ENCODE measurements around the gene ARFGAP2. TPM values are rescaled to one million over a fixed set of nuclear protein-coding genes. Genes with fewer than 3 reads are reported as not detected.
A peak's percentile ranks its signal among the peaks of the same experiment; 100 is the strongest.

ARFGAP2 gene
- 78.7 TPM for total RNA-seq (ENCODE audit: unreplicated experiment)
- long read RNA-seq, transcript ARFGAP2-205 (16 exons, 2,976 nt) = major isoform, 60 of 77 reads
- long read RNA-seq, partial matches to known transcripts = 3 of 77 reads
- long read RNA-seq, other reads (novel, unspliced or antisense) = 14 of 77 reads

DNA sequence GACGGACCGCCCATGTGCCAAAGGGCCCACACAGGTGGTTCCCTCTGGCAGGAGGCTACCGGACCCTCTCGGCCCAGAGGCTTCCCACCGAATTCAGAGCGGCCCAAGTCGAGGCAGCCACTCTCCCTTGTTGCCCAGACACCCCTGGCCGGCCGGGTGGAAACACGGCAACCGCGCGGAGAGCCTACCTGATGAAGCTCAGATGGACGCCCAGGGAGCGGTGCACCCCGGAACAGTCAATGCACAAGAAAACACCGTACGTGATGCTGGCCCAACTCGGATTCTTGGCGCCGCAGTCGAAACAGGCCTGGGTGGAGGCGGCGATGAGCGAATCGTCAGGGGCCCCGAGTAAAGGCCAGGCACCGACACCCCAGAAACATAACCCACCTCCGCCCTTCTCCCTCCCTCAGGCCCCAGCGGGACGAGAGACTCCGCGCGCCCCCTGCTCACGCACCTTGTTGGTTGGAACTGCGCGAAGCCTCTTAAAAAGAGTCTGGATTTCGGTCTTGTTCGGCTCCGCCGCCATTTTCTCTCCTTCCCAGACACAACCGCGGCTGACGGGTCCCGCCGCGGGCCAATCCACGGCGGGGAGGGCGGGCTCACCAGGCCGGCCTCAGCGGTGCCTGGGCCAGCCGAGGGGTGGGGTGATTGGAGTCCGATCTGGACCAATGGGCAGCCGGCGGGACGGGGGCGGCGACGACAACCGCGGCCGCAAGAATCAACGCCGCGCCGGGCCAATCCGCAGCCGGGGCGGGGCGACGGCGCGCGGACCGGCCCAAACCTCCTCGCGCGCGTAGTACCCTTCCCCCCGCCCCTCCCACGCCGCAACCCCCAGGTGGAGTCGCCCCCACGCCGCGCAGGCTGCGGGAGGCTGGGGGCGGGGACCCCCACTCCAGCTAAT, at the start of gene ARFGAP2:
ARFGAP2 (minus strand) TSS at position 552 of the 901 bp plus-strand sequence; CDS start at position 526, 26 bp downstream.
- Mint-ChIP-seq H3K27ac (ENCODE audit: unreplicated experiment) (peak within 1 kb of the TSS; percentile 93), H3K4me1 (ENCODE audit: unreplicated experiment) (peaks cover 29% of the 10 kb centered on the region), H3K9me3 (ENCODE audit: unreplicated experiment) (no peaks in the 10 kb centered on the region), H3K4me3 (ENCODE audit: unreplicated experiment) (peak within 1 kb of the TSS; percentile 95), H3K36me3 (ENCODE audit: low read depth, unreplicated experiment) (peaks cover 31% of the 10 kb centered on the region), H3K27me3 (ENCODE audit: unreplicated experiment) (peaks cover 17% of the 10 kb centered on the region)
- DNase-seq (ENCODE audit: low spot score) = peak; percentile 97
- TF ChIP-seq, protein P1, sequence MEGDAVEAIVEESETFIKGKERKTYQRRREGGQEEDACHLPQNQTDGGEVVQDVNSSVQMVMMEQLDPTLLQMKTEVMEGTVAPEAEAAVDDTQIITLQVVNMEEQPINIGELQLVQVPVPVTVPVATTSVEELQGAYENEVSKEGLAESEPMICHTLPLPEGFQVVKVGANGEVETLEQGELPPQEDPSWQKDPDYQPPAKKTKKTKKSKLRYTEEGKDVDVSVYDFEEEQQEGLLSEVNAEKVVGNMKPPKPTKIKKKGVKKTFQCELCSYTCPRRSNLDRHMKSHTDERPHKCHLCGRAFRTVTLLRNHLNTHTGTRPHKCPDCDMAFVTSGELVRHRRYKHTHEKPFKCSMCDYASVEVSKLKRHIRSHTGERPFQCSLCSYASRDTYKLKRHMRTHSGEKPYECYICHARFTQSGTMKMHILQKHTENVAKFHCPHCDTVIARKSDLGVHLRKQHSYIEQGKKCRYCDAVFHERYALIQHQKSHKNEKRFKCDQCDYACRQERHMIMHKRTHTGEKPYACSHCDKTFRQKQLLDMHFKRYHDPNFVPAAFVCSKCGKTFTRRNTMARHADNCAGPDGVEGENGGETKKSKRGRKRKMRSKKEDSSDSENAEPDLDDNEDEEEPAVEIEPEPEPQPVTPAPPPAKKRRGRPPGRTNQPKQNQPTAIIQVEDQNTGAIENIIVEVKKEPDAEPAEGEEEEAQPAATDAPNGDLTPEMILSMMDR (IDR thresholded peaks at IDR 0.05; ENCODE audit: unreplicated experiment) = no peak

DNA sequence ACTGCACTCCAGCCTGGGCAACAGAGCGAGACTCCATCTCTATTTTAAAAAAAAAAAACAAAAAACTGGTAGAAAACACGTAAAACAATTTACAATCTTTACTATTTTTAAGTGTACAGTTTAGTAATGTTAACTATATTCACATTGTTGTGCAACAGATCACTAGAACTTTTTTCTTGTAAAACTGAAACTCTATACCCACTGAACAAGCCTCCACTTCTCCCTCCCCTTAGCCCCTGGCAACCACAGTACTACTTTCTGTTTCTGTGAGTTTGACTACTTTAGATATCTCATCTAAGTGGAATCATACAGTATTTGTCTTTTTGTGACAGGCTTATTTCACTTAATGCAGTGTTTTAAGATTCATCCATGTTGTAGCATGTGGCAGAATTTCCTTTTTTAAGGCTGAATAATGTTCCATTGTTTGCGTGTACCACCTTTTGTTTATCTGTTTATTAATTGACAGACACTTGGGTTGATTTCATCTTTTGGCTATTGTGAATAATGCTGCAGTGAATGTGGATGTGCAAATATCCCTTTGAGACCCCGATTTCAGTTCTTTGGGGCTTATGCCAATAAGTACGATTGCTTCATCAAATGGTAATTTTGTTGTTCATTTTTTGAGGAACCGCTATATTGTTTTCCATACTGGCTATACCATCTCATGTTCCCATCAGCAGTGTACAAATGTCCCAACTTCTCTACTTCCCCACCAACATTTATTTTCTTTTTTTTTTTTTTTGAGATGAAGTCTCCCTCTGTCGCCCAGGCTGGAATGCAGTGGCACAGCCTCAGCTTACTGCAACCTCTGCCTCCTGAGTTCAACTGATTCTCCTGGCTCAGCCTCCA, 49.1 kb upstream of the ARFGAP2 start:
- TF ChIP-seq, protein P1 (IDR thresholded peaks at IDR 0.05; ENCODE audit: unreplicated experiment) = no peak
- Mint-ChIP-seq H3K9me3 (ENCODE audit: unreplicated experiment) (no peaks in the 10 kb centered on the region), H3K36me3 (ENCODE audit: low read depth, unreplicated experiment) (peaks cover 18% of the 10 kb centered on the region), H3K4me3 (ENCODE audit: unreplicated experiment) (no peak overlapping the region), H3K27ac (ENCODE audit: unreplicated experiment) (peak overlapping the region; percentile 27), H3K4me1 (ENCODE audit: unreplicated experiment) (no peaks in the 10 kb centered on the region), H3K27me3 (ENCODE audit: unreplicated experiment) (peaks cover 5% of the 10 kb centered on the region)
- no peak for DNase-seq (ENCODE audit: low spot score)

DNA sequence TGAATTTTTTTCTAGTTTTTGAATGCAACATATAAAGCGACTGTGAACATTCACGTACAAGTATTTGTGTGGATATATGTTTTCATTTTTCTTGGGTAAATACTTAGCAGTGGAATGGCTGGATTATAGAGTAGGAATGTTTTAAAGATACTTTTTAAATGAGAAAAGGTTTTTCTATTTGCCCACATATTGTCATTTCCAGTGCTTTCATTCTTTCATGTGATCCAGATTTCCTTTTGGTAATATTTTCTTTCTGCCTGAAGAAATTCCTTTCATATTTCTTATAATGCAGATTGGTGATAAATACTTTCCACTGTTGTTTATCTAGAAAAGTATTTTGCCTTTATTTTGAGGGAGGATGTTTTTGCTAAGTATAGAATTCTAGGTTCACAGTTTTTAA, 46.0 kb upstream of the ARFGAP2 start:
- Mint-ChIP-seq H3K9me3 (ENCODE audit: unreplicated experiment) (no peaks in the 10 kb centered on the region), H3K27me3 (ENCODE audit: unreplicated experiment) (peaks cover 1% of the 10 kb centered on the region), H3K27ac (ENCODE audit: unreplicated experiment) (no peak overlapping the region), H3K36me3 (ENCODE audit: low read depth, unreplicated experiment) (peaks cover 8% of the 10 kb centered on the region), H3K4me3 (ENCODE audit: unreplicated experiment) (no peak overlapping the region), H3K4me1 (ENCODE audit: unreplicated experiment) (peaks cover 4% of the 10 kb centered on the region)
- TF ChIP-seq, protein P1 (IDR thresholded peaks at IDR 0.05; ENCODE audit: unreplicated experiment) = no peak
- no peak for DNase-seq (ENCODE audit: low spot score)

DNA sequence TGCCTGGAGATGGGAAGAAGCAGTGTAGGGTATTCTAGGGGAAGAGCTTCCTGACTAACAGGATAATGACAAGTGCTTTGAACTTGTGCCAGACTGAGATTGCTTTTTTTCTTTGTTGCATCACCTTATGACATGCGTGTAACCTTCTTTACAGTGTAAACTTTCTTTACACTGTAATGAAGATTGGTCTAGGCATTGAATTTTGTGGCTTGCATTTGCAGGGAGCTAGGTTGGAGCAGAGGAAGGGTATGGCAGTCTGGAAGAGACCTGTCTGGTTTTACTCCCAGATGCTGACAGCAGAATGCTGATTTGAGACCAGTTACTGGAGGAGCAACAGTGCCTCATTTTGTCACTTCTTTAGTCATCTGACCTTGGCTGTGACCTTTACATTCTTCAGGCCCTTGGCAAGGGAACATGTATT, 43.7 kb upstream of the ARFGAP2 start:
- peaks cover 2% of the 10 kb centered on the region for H3K27me3 Mint-ChIP-seq (ENCODE audit: unreplicated experiment)
- no peak for DNase-seq (ENCODE audit: low spot score)
- H3K4me1 Mint-ChIP-seq (ENCODE audit: unreplicated experiment) = peaks cover 18% of the 10 kb centered on the region
- no peak overlapping the region for H3K27ac Mint-ChIP-seq (ENCODE audit: unreplicated experiment)
- H3K9me3 Mint-ChIP-seq (ENCODE audit: unreplicated experiment) = no peaks in the 10 kb centered on the region
- H3K4me3 Mint-ChIP-seq (ENCODE audit: unreplicated experiment) = no peak overlapping the region
- peaks cover 2% of the 10 kb centered on the region for H3K36me3 Mint-ChIP-seq (ENCODE audit: low read depth, unreplicated experiment)
- TF ChIP-seq, protein P1 (IDR thresholded peaks at IDR 0.05; ENCODE audit: unreplicated experiment) = no peak

All from endothelial cell (in vitro differentiated cells).